B cell (primary cell): ENCODE results near the gene DYRK4. TPM values are rescaled to one million over a fixed set of nuclear protein-coding genes. Genes with fewer than 3 reads are reported as not detected.

Experiments used
- ATAC-seq: fragments of 200-7000 bp; cut with Tn5 transposase; one replicate; pipeline ENCODE4 v1.10.0; 2021; ENCODE audit warnings: low read depth, mild to moderate bottlenecking, moderate number of reproducible peaks, moderate library complexity
- CTCF ChIA-PET: fragments of 350-600 bp; sonication (Branson Sonifier 250); formaldehyde crosslinking; loops from one replicate; lab custom pipeline; 2021; ENCODE audit warnings: antibody characterized with exemption, inconsistent platforms; lab: Charles Lee
- POLR2A ChIA-PET: fragments of 350-600 bp; sonication (Branson Sonifier 250); formaldehyde crosslinking; loops from one replicate; lab custom pipeline; 2021; ENCODE audit warnings: antibody characterized with exemption; lab: Charles Lee
- DNase-seq: peaks from one replicate; pipeline ENCODE4 v3.0.0; 2013
- H2AFZ ChIP-seq: 2 replicates; pipeline ENCODE4 v1.6.1; 2012; ENCODE audit warnings: mild to moderate bottlenecking, low read depth, low read length; ENCODE audit not compliant: insufficient read depth, poor library complexity, severe bottlenecking
- H3K27ac ChIP-seq, 2 donors: 1 replicate in 1 of 2; 2 replicates in 1 of 2; pipeline ENCODE4 v1.5.1; 2012 to 2013; ENCODE audit warnings: low read length in 2 of 2, mild to moderate bottlenecking in 2 of 2, moderate library complexity in 1 of 2
- H3K27me3 ChIP-seq, 4 experiments: fragments of 200-600 bp in 1 of 4; sonication (generic) in 1 of 4; replicated peaks in 1 of 4; 1 replicate in 2 of 4; 2 replicates in 2 of 4; pipeline versions ENCODE4 v1.6.1 to v1.7.0; 2013 to 2016; ENCODE audit warnings: low read length in 3 of 4, mild to moderate bottlenecking in 2 of 4, mixed read lengths in 1 of 4, moderate library complexity in 1 of 4; ENCODE audit not compliant: insufficient read depth in 4 of 4, control insufficient read depth in 3 of 4; ENCODE audit errors: control extremely low read depth in 1 of 4
- H3K36me3 ChIP-seq, 2 experiments: replicated peaks in 1 of 2; 1 replicate in 1 of 2; 2 replicates in 1 of 2; pipeline versions ENCODE4 v1.6.1 to v1.7.1; 2013; ENCODE audit warnings: low read length in 1 of 2; ENCODE audit not compliant: insufficient read depth in 2 of 2, control insufficient read depth in 1 of 2; ENCODE audit errors: control extremely low read depth in 1 of 2, extremely low read depth in 1 of 2
- H3K4me1 ChIP-seq, 2 donors: fragments of 200-600 bp in 1 of 2; sonication (generic) in 1 of 2; 1 replicate in 1 of 2; 2 replicates in 1 of 2; pipeline versions ENCODE4 v1.5.1 to v1.6.1; 2013 to 2017; ENCODE audit warnings: low read length in 2 of 2; ENCODE audit not compliant: control insufficient read depth in 2 of 2, insufficient read depth in 2 of 2
- H3K4me2 ChIP-seq: replicated peaks from 2 replicates; pipeline ENCODE3; 2012; ENCODE audit warnings: mild to moderate bottlenecking, low read depth, low read length; ENCODE audit not compliant: poor library complexity, severe bottlenecking
- H3K4me3 ChIP-seq, 5 experiments: fragments of 200-600 bp in 1 of 5; sonication (generic) in 1 of 5; 1 replicate in 3 of 5; 2 replicates in 2 of 5; pipeline versions ENCODE4 v1.5.1 to v1.7.0; 2011 to 2016; ENCODE audit warnings: low read length in 4 of 5, mild to moderate bottlenecking in 4 of 5, low read depth in 2 of 5, control low read depth in 1 of 5, moderate library complexity in 1 of 5; ENCODE audit not compliant: insufficient read depth in 1 of 5; ENCODE audit errors: control extremely low read depth in 1 of 5, extremely low read depth in 1 of 5
- H3K79me2 ChIP-seq: fragments of 200-600 bp; sonication (generic); one replicate; pipeline ENCODE4 v1.6.0; 2016; ENCODE audit warnings: low read length; ENCODE audit not compliant: control insufficient read depth, insufficient read depth
- H3K9ac ChIP-seq: fragments of 200-600 bp; sonication (generic); 2 replicates; pipeline ENCODE4 v1.6.1; 2017; ENCODE audit warnings: mild to moderate bottlenecking, low read length, moderate library complexity
- H3K9me3 ChIP-seq, 3 donors: one replicate each; pipeline versions ENCODE4 v1.6.1 to v1.7.1; 2013; ENCODE audit warnings: low read length in 2 of 3; ENCODE audit not compliant: control insufficient read depth in 2 of 3, insufficient read depth in 1 of 3; ENCODE audit errors: control extremely low read depth in 1 of 3
- H4K20me1 ChIP-seq: 2 replicates; pipeline ENCODE4 v1.6.0; 2012; ENCODE audit warnings: mild to moderate bottlenecking, low read length; ENCODE audit not compliant: insufficient read depth, control insufficient read depth, poor library complexity, severe bottlenecking
- H3K27ac Mint-ChIP-seq: one replicate; pipeline ENCODE4 v1.8.0; 2021; ENCODE audit warnings: mixed read lengths
- H3K27me3 Mint-ChIP-seq: one replicate; pipeline ENCODE4 v1.8.0; 2021; ENCODE audit warnings: mixed read lengths
- H3K4me1 Mint-ChIP-seq: one replicate; pipeline ENCODE4 v1.8.0; 2021; ENCODE audit warnings: mixed read lengths
- H3K4me3 Mint-ChIP-seq: one replicate; pipeline ENCODE4 v1.8.0; 2021; ENCODE audit warnings: mixed read lengths
- H3K9me3 Mint-ChIP-seq: one replicate; pipeline ENCODE4 v1.8.0; 2022; ENCODE audit warnings: mixed read lengths; ENCODE audit not compliant: insufficient read depth
- CTCF ChIP-seq: fragments of 200-600 bp; IDR thresholded peaks from one replicate; pipeline ENCODE4 v1.8.0; 2022; ENCODE audit warnings: antibody characterized with exemption, mild to moderate bottlenecking
- EZH2 ChIP-seq: IDR thresholded peaks from 2 replicates; pipeline ENCODE4 v1.6.1; 2012; ENCODE audit warnings: borderline replicate concordance, low read depth, mild to moderate bottlenecking, moderate library complexity, low read length; ENCODE audit not compliant: insufficient read depth, poor library complexity, severe bottlenecking
- WGBS: methylation state at CpG from one replicate; pipeline ENCODE4 v1.1.5; 2013; ENCODE audit warnings: missing lambda C conversion rate; ENCODE audit not compliant: insufficient coverage; 5-methylcytosine and 5-hydroxymethylcytosine counted together
- intact Hi-C: fragments of 100-400 bp; cut with micrococcal nuclease; formaldehyde crosslinking; loops from one replicate; pipeline ENCODE4 v1.10.0; 2022
- polyA plus RNA-seq: library from polyadenylated mRNA; depleted of rRNA; stranded (reverse); fragments of >200 nt; gene quantifications from 2 replicates; pipeline ENCODE4 v1.2.3, GENCODE V29; 2012
- total RNA-seq, 2 donors: library from RNA; stranded (reverse); fragments of 120-200 nt in 1 of 2; gene quantifications; 1 replicate in 1 of 2; 2 replicates in 1 of 2; pipeline versions ENCODE4 v1.2.3 to v1.2.4, GENCODE V29; 2013 to 2022

The DYRK4 gene
- total and polyA plus RNA-seq, 2 donors (not counting 1 experiment from before 2014, with no cell fraction given): 41.3 to 63.3 TPM

GRCh38 chr12:4645023-4645422, 83.0 kb downstream of the DYRK4 start:
- Histone ChIP-seq H3K27ac (no peak overlapping the region), H2AFZ (no peak overlapping the region), H3K9ac (no peak overlapping the region), H3K27me3 (no peaks in the 10 kb centered on the region), H3K4me2 (no peak overlapping the region), H3K4me3 (no peak overlapping the region), H4K20me1 (peaks cover under 1% of the 10 kb centered on the region), H3K9me3 (no peaks in the 10 kb centered on the region), H3K36me3 (no peaks in the 10 kb centered on the region), H3K4me1 (peaks cover 13 to 18% of the 10 kb centered on the region in 2 donors), H3K79me2 (peaks cover 19% of the 10 kb centered on the region)
- TF ChIP-seq CTCF: no peak
- no peak for TF ChIP-seq EZH2
- no peak overlapping the region for H3K27ac Mint-ChIP-seq
- no peaks in the 10 kb centered on the region for H3K9me3 Mint-ChIP-seq
- intact Hi-C loops: loop anchor here (5.0 kb wide), 1 partner anchor 182 kb away; no protein-coding TSS in a partner anchor
- no peak overlapping the region for H3K4me3 Mint-ChIP-seq
- no peak for ATAC-seq
- H3K27me3 Mint-ChIP-seq: no peaks in the 10 kb centered on the region
- peaks cover 32% of the 10 kb centered on the region for H3K4me1 Mint-ChIP-seq
- ChIA-PET POLR2A (no interaction called here), CTCF (interaction anchor here (1.7 kb wide), 1 partner anchor 42 kb away, joined by 5 read pairs; no protein-coding TSS in a partner anchor)
- DNase-seq: no peak
- no CpG with 5 or more reads among the region's 1 CpG for WGBS

GRCh38 chr12:4648104-4648500, 86.1 kb downstream of the DYRK4 start:
- CTCF ChIA-PET: interaction anchor here (1.6 to 2.2 kb wide), 2 partner anchors 43 to 48 kb away, joined by 4 to 12 read pairs; no protein-coding TSS in a partner anchor
- intact Hi-C loops: loop anchor here (1.0 to 5.0 kb wide), 2 partner anchors 110 to 179 kb away; partner anchors contain the start of gene RAD51AP1
- TF ChIP-seq CTCF: no peak
- TF ChIP-seq EZH2: no peak
- peak overlapping the region; percentile 85 for H3K4me2 ChIP-seq
- POLR2A ChIA-PET: no interaction called here
- peaks cover 20 to 22% of the 10 kb centered on the region in 2 donors for H3K4me1 ChIP-seq
- H3K9ac ChIP-seq: peak overlapping the region; percentile 90
- peak overlapping the region; percentile 86 for H3K27ac Mint-ChIP-seq
- peaks cover 10% of the 10 kb centered on the region for H4K20me1 ChIP-seq
- H3K27me3 Mint-ChIP-seq: no peaks in the 10 kb centered on the region
- H3K79me2 ChIP-seq: peaks cover 41% of the 10 kb centered on the region
- peak overlapping the region; percentile 62 to 83 for H3K27ac ChIP-seq
- ATAC-seq: peak; percentile 22
- peak; percentile 65 for DNase-seq
- no peaks in the 10 kb centered on the region for H3K9me3 ChIP-seq
- H3K4me3 Mint-ChIP-seq: peak overlapping the region; percentile 91
- no peaks in the 10 kb centered on the region for H3K27me3 ChIP-seq
- no peaks in the 10 kb centered on the region for H3K9me3 Mint-ChIP-seq
- peak overlapping the region; percentile 91 for H2AFZ ChIP-seq
- peaks cover 53% of the 10 kb centered on the region for H3K4me1 Mint-ChIP-seq
- peaks cover 3 to 6% of the 10 kb centered on the region in 2 experiments for H3K36me3 ChIP-seq
- peak overlapping the region; percentile 83 to 97 (median 90) for H3K4me3 ChIP-seq
- 32% methylated on average over 2 of the region's 4 CpGs for WGBS
